ENCODE measurements around the gene WASL.

WASL gene

GRCh38 chr7:123755338-123755737 is 6.5 kb upstream of the WASL start:
- in situ Hi-C loops (cut with HindIII; ENCODE audit: low pct_unique_long_range_greater_than_20kb, low sequenced_read_pairs), result no loop called here
- no peak for DNase-seq (ENCODE audit: low read depth in 1 of 2, low spot score in 1 of 2)
- TF ChIP-seq JUND (IDR thresholded peaks at IDR 0.05; ENCODE audit: low read depth), result no peak

- in situ Hi-C loops (cut with HindIII; ENCODE audit: low pct_unique_long_range_greater_than_20kb, low sequenced_read_pairs), result no loop called here
- no peak for DNase-seq (ENCODE audit: low read depth in 1 of 2, low spot score in 1 of 2)
- no peak for TF ChIP-seq JUND (IDR thresholded peaks at IDR 0.05; ENCODE audit: low read depth)
These were observed 5.6 kb upstream of the WASL start for GRCh38 chr7:123754271-123754871.

DNA sequence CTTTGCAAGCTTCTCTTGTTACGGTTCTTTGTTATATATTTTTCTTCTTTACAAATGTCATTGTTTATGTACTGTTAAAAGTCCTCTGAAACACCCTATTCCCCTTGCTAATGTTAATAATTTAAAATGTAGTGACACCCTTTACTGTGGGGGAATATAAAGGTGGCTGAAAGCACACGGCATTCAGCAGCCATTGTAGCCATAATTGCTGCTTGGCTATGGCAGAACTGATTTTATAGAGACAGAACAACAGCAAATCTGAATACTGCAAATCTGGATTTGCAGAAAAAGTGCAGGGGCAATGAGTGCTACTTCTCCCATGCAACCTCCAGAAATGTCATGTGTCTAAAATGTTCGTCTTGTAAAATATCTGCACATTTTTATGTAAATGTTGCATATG is 3.7 kb upstream of the WASL start:
- TF ChIP-seq JUND (IDR thresholded peaks at IDR 0.05; ENCODE audit: low read depth), result no peak
- DNase-seq (ENCODE audit: low read depth in 1 of 2, low spot score in 1 of 2), result no peak
- in situ Hi-C loops (cut with HindIII; ENCODE audit: low pct_unique_long_range_greater_than_20kb, low sequenced_read_pairs), result no loop called here

GRCh38 chr7:123751821-123752220 is 3.0 kb upstream of the WASL start:
- in situ Hi-C loops (cut with HindIII; ENCODE audit: low pct_unique_long_range_greater_than_20kb, low sequenced_read_pairs), result no loop called here
- TF ChIP-seq JUND (IDR thresholded peaks at IDR 0.05; ENCODE audit: low read depth), result no peak
- no peak for DNase-seq (ENCODE audit: low read depth in 1 of 2, low spot score in 1 of 2)

DNA sequence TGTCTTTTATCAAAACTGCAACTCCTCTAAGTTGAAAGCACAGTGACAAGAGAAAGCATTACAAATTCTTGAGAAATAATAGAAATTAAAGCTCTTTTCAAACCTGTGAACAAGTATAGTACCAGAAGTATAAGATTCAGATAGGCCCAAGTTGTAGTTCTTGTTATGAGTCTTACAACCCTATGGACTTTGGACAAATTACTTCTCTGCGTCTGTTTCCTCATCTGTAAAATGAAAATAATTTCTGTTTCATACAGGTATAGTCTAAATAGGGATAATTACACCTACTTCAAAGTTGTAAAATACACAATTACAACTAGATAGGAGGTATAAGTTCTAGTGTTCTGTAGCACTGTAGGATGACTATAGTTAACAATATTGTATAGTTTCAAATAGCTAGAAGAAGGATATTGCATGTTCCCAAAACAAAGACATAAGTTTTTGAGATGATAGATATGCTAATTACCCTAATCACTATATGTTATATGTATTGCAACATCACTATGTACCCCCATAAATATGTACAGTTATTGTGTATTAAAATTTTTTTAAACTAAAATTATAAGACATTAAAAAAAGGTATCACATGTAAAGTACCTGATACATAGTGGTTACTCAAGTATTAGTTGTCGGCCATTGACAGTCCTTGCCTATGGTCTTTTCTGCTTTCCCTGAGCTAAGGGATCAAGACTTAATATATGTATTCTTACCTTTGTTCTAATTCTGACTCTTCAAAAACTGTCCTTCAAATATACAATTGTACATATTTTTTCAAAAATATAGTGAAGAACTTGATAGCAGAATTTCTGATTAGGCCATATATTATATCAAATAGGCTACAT is 1.8 kb upstream of the WASL start:
- in situ Hi-C loops (cut with HindIII; ENCODE audit: low pct_unique_long_range_greater_than_20kb, low sequenced_read_pairs), result no loop called here
- DNase-seq (ENCODE audit: low read depth in 1 of 2, low spot score in 1 of 2), result no peak
- no peak for TF ChIP-seq JUND (IDR thresholded peaks at IDR 0.05; ENCODE audit: low read depth)

- in situ Hi-C loops (cut with HindIII; ENCODE audit: low pct_unique_long_range_greater_than_20kb, low sequenced_read_pairs), result no loop called here
- no peak for TF ChIP-seq JUND (IDR thresholded peaks at IDR 0.05; ENCODE audit: low read depth)
- peak in 1 of 2 experiments; percentile 61 for DNase-seq (ENCODE audit: low read depth in 1 of 2, low spot score in 1 of 2)
These were observed 694 bp upstream of the WASL start for GRCh38 chr7:123749537-123749857.

DNA sequence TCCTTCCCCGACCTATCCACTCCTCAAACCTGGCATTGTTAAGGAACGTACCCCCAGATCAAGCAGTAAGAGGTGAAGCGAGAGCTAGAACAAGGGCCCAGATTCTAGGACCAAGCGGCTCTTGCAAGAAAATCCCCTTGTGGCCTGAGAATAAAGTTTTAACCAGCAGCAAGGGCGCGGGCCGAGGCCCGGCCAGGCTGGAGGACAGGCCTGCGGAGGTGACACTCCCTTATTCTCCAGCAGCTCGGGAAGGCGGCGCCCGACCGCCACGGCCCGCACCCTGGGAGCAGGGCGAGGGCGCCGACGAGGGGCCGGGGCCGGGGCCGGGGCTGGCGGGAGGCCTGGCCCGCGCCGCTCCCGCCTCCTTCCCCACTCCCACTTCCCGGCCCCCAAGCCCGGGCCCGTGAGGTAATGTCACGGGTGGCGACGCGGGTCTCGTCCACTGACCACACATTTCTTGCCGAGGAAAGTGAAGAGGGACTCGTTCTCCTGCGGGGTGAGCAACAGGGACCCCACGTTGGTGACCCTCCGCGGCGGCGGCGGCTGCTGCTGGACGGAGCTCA is 551 bp downstream of the WASL start:
- no peak for TF ChIP-seq JUND (IDR thresholded peaks at IDR 0.05; ENCODE audit: low read depth)
- DNase-seq (ENCODE audit: low read depth in 1 of 2, low spot score in 1 of 2), result peak; percentile 16 to 20
- in situ Hi-C loops (cut with HindIII; ENCODE audit: low pct_unique_long_range_greater_than_20kb, low sequenced_read_pairs), result no loop called here

- peak; percentile 79 to 87 for DNase-seq (ENCODE audit: low read depth in 1 of 2, low spot score in 1 of 2)
- TF ChIP-seq JUND (IDR thresholded peaks at IDR 0.05; ENCODE audit: low read depth), result no peak
- in situ Hi-C loops (cut with HindIII; ENCODE audit: low pct_unique_long_range_greater_than_20kb, low sequenced_read_pairs), result no loop called here
These were observed 1.1 kb downstream of the WASL start for GRCh38 chr7:123747620-123748141.

- in situ Hi-C loops (cut with HindIII; ENCODE audit: low pct_unique_long_range_greater_than_20kb, low sequenced_read_pairs), result no loop called here
- TF ChIP-seq JUND (IDR thresholded peaks at IDR 0.05; ENCODE audit: low read depth), result no peak
- no peak for DNase-seq (ENCODE audit: low read depth in 1 of 2, low spot score in 1 of 2)
These were observed 1.8 kb downstream of the WASL start for GRCh38 chr7:123746931-123747488.

GRCh38 chr7:123746055-123746454 is 2.7 kb downstream of the WASL start:
- no peak for DNase-seq (ENCODE audit: low read depth in 1 of 2, low spot score in 1 of 2)
- in situ Hi-C loops (cut with HindIII; ENCODE audit: low pct_unique_long_range_greater_than_20kb, low sequenced_read_pairs), result no loop called here
- no peak for TF ChIP-seq JUND (IDR thresholded peaks at IDR 0.05; ENCODE audit: low read depth)

- in situ Hi-C loops (cut with HindIII; ENCODE audit: low pct_unique_long_range_greater_than_20kb, low sequenced_read_pairs), result no loop called here
- no peak for TF ChIP-seq JUND (IDR thresholded peaks at IDR 0.05; ENCODE audit: low read depth)
- DNase-seq (ENCODE audit: low read depth in 1 of 2, low spot score in 1 of 2), result no peak
These were observed 3.4 kb downstream of the WASL start for GRCh38 chr7:123745437-123745836.

DNA sequence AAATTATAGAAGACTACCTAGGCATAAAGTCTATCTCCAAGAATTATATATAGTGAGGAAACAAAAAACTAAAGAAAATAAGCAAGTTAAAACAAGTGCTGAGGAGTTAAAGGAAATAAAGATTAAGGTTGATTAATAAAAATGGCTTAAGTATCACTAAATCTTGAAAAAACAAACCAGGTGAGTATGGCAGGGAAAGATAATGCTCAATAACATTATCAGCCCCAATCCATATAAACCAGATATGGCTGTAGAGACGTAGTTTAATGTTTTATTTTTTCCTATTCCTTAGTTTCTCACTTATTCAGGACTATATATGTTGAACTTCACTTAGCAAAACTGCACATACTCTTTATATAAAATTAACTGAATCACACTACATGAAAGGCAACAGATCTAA is 4.4 kb downstream of the WASL start:
- in situ Hi-C loops (cut with HindIII; ENCODE audit: low pct_unique_long_range_greater_than_20kb, low sequenced_read_pairs), result no loop called here
- TF ChIP-seq JUND (IDR thresholded peaks at IDR 0.05; ENCODE audit: low read depth), result no peak
- DNase-seq (ENCODE audit: low read depth in 1 of 2, low spot score in 1 of 2), result no peak

GRCh38 chr7:123741940-123742339 is 6.9 kb downstream of the WASL start:
- no peak for TF ChIP-seq JUND (IDR thresholded peaks at IDR 0.05; ENCODE audit: low read depth)
- DNase-seq (ENCODE audit: low read depth in 1 of 2, low spot score in 1 of 2), result no peak
- in situ Hi-C loops (cut with HindIII; ENCODE audit: low pct_unique_long_range_greater_than_20kb, low sequenced_read_pairs), result no loop called here

Data from T47D (cell line).